Measurements from ENCODE around the gene RPS6KA2.

GRCh38 chr6:166656230-166657151, 29.4 kb upstream of the RPS6KA2 start:
- TF ChIP-seq CTCF (IDR thresholded peaks at IDR 0.05) (no peak), POLR2AphosphoS5 (IDR thresholded peaks at IDR 0.05; ENCODE audit: low read depth, low read length) (no peak)
- TF ChIP-seq, protein P1, sequence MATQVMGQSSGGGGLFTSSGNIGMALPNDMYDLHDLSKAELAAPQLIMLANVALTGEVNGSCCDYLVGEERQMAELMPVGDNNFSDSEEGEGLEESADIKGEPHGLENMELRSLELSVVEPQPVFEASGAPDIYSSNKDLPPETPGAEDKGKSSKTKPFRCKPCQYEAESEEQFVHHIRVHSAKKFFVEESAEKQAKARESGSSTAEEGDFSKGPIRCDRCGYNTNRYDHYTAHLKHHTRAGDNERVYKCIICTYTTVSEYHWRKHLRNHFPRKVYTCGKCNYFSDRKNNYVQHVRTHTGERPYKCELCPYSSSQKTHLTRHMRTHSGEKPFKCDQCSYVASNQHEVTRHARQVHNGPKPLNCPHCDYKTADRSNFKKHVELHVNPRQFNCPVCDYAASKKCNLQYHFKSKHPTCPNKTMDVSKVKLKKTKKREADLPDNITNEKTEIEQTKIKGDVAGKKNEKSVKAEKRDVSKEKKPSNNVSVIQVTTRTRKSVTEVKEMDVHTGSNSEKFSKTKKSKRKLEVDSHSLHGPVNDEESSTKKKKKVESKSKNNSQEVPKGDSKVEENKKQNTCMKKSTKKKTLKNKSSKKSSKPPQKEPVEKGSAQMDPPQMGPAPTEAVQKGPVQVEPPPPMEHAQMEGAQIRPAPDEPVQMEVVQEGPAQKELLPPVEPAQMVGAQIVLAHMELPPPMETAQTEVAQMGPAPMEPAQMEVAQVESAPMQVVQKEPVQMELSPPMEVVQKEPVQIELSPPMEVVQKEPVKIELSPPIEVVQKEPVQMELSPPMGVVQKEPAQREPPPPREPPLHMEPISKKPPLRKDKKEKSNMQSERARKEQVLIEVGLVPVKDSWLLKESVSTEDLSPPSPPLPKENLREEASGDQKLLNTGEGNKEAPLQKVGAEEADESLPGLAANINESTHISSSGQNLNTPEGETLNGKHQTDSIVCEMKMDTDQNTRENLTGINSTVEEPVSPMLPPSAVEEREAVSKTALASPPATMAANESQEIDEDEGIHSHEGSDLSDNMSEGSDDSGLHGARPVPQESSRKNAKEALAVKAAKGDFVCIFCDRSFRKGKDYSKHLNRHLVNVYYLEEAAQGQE (IDR thresholded peaks at IDR 0.05; ENCODE audit: insufficient read depth in 1 of 2, low read depth in 2 of 2, low read length in 1 of 2), result no peak

Measured in Panc1 (cell line).